GM12865 (cell line): ENCODE results near the gene ANXA10.

Source experiments
- DNase-seq: peaks from one replicate; pipeline ENCODE4 v3.0.0; 2010; ENCODE audit warnings: low read depth
- H3K4me3 ChIP-seq: 2 replicates; pipeline ENCODE4 v1.5.1; 2011; ENCODE audit warnings: mild to moderate bottlenecking, low read depth, low read length, control low read depth
- CTCF ChIP-seq: IDR thresholded peaks from 2 replicates; pipeline ENCODE4 v1.5.1; 2011; ENCODE audit warnings: low read length, control low read depth, low read depth, inconsistent platforms; ENCODE audit not compliant: insufficient read depth; ENCODE audit errors: missing control alignments

The ANXA10 gene

DNA sequence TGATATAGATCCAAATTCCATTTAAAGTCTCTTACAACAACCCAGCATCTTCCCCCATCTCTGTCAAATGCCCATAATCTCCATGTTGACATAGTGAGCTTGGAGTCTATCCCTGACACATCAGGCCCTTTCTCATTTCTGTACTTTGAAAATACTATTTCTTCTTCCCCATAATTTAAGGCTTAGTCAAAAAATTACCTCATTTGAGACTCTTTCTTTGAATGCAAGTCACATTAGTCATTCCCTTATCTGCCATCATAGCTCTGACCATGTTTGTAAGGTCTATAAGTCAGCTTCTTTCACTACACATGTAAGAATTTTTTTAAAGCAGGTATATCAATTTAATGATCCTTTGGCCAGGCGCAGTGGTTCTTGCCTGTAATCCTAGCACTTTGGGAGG is 126.3 kb downstream of the ANXA10 start:
- H3K4me3 ChIP-seq = no peak overlapping the region
- DNase-seq = no peak

DNA sequence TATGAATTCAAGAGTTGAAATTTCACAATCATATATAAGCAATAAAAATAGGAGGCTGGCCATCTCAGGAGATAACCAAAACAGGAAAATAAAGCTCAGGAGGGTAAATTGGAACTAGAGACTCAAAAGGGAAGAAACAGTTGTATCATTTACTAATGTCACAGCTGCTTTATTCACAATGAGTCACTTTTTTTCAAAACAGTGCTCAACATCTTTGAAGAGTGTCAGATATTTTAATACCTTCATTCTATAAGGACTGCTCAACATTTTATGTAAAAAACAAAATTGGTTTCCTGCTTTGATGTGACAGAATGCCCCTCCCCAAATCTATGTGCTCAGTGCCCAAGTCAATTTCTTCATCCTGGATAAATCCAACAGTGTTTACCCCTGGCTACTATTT is 128.6 kb downstream of the ANXA10 start:
- no peak for DNase-seq
- H3K4me3 ChIP-seq = no peak overlapping the region
- TF ChIP-seq CTCF = no peak

More for the DNA sequence above, 126.3 kb downstream of the ANXA10 start:
- TF ChIP-seq CTCF = no peak

- no peak for DNase-seq
- H3K4me3 ChIP-seq = no peak overlapping the region
- TF ChIP-seq CTCF = no peak
Measured at GRCh38 chr4:168221301-168221700, 129.0 kb downstream of the ANXA10 start.
